Measurements from ENCODE around the gene WDR19.

WDR19 gene

DNA sequence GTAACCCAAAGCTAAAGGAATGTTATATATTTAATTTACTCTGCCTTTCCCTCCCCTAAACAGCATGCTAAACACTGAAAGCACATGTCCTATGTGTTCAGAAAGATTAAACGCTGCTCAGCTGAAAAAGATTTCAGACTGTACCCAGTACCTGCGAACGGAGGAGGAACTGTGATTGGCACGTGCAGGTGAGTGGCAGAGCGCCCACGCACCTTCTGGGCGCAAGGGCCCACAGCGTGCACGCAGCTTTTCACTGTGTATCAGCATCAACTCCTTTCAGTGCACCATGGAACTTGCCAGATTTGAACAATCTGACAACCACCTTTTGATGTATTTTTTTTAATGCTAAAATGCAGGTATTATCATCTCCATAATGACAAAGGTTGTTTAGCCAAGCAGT lies 96.1 kb downstream of the WDR19 start:
- no peak overlapping the region for H3K4me3 ChIP-seq (ENCODE audit: low read length)
- TF ChIP-seq, protein P1, sequence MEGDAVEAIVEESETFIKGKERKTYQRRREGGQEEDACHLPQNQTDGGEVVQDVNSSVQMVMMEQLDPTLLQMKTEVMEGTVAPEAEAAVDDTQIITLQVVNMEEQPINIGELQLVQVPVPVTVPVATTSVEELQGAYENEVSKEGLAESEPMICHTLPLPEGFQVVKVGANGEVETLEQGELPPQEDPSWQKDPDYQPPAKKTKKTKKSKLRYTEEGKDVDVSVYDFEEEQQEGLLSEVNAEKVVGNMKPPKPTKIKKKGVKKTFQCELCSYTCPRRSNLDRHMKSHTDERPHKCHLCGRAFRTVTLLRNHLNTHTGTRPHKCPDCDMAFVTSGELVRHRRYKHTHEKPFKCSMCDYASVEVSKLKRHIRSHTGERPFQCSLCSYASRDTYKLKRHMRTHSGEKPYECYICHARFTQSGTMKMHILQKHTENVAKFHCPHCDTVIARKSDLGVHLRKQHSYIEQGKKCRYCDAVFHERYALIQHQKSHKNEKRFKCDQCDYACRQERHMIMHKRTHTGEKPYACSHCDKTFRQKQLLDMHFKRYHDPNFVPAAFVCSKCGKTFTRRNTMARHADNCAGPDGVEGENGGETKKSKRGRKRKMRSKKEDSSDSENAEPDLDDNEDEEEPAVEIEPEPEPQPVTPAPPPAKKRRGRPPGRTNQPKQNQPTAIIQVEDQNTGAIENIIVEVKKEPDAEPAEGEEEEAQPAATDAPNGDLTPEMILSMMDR (conservative IDR thresholded peaks at IDR 0.05; ENCODE audit: low read depth, low read length) = no peak
- DNase-seq (ENCODE audit: low read depth) = no peak

DNA sequence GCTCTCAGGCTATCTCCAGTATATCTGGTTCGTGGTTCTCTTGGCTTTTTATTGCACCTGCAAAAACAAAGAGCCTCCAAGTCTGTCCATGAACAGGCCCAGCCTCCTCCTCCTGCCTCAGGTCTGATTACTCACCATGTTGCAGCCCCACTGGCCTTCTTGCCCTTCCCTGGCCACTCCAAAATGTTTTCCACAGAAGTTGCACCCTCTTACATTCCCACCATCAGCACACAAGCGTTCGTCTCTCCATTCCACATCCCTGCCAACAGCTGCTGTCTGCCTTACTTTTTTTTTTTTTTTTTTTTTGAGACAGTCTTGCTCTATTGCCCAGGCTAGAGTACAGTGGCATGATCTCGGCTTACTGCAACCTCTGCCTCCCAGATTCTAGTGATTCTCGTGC lies 97.1 kb downstream of the WDR19 start:
- DNase-seq (ENCODE audit: low read depth) = no peak
- TF ChIP-seq, protein P1 (conservative IDR thresholded peaks at IDR 0.05; ENCODE audit: low read depth, low read length) = no peak
- no peak overlapping the region for H3K4me3 ChIP-seq (ENCODE audit: low read length)

DNA sequence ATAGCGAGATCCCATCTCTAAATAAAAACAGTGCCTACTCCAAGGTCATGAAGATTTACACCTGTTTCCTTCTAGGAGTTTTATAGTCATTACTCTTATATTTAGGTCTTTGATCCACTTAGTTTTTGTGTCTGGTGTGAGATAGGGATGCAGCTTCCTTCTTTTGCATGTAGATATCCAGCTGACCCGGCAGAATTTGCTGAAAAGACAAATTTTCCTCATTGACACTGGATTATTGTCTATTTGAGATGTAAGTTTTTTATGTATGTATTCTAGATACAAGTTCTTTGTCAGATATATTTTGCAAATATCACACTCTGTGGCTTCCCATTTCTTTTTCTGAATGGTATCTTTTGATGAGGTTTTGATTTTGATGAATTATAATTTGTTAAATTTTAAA lies 98.4 kb downstream of the WDR19 start:
- no peak overlapping the region for H3K4me3 ChIP-seq (ENCODE audit: low read length)
- TF ChIP-seq, protein P1 (conservative IDR thresholded peaks at IDR 0.05; ENCODE audit: low read depth, low read length) = no peak
- DNase-seq (ENCODE audit: low read depth) = no peak

DNA sequence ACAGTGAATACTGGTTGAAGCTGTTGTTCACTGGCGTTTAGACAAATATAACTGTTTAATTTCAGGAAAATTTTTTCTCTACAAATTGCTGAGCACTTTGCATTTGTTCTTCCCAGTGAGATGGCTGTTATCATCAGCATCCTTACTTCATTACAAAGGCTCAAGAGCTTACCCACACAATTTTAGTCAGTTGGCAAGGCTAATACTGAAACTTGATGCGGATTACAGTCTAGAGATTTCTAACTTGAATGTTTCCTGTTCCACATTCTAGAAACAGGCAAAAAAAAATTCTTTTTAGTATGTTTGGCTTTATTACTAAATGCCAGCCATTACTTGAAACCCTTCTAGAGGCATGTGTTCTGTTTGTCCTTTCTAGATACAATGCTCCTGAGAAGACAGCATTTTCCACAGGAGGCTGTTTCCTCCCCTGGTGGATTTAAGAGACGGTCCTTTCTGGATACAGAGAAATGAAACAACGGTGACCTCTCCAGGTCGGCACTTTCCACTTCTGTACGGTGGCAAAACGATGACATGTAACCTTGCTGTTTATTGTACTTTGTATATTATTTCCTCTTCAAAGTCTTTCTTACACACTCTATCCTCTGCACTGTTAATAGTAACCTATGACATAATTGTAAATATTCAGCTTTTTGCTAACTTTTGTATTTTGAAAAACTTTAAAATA lies 102.9 kb downstream of the WDR19 start:
- DNase-seq (ENCODE audit: low read depth) = no peak
- TF ChIP-seq, protein P1 (conservative IDR thresholded peaks at IDR 0.05; ENCODE audit: low read depth, low read length) = no peak
- no peak overlapping the region for H3K4me3 ChIP-seq (ENCODE audit: low read length)

DNA sequence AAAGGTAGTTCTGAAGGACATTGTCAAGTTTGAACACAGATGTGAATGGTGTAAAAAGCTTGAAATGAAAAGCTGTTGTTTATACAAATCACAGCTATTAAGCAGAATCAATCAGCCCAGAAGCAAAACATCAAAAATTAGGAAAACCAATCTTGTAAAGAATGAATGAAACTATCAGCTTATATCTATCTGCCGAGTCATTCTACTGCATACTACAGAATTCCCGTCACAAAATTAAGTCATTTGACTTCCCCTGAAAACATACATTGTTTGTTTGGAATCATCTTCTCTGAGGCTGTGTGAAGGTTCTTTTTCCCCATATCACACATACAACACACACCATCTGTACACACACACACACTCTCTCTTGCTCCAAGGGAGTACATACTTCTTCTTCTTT lies 103.5 kb downstream of the WDR19 start:
- no peak overlapping the region for H3K4me3 ChIP-seq (ENCODE audit: low read length)
- no peak for DNase-seq (ENCODE audit: low read depth)
- TF ChIP-seq, protein P1 (conservative IDR thresholded peaks at IDR 0.05; ENCODE audit: low read depth, low read length) = no peak

DNA sequence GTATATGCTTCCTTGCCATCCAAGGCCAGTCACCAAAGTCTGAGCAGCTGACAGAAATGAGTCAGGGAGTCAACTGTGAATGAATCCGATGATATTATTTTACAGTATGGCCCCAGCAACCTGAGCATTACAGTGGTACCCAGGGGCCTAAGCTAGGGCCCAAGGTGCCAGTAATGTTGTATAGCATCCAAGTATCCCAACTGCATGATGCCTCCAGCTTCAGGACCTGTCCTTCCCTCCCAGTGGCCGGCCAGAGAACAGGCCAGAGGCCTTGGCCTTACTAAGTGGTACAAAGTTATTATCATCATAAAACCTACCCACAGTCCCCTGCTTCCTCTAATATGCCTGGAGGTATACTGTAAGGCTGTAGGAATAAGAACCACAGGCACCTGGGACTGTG lies 103.9 kb downstream of the WDR19 start:
- DNase-seq (ENCODE audit: low read depth) = no peak
- TF ChIP-seq, protein P1 (conservative IDR thresholded peaks at IDR 0.05; ENCODE audit: low read depth, low read length) = no peak
- no peak overlapping the region for H3K4me3 ChIP-seq (ENCODE audit: low read length)

DNA sequence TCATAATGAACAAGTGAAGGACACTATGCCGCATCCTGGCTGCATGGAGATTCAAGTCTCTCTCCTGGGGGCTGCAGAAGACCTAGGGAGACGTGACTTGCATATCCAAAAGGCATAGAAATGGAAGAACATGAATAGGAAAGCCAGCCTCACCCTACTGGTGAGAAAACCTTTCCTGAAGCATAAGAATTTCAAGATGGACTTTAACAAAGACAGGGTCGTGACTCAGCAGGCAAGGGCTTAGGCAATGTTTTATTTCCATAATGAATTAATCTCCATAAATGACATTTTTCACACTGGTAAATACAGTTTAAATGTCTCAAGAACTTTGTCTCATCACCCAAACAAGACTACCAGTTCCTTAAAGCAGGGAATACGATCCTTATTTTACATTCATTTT lies 104.9 kb downstream of the WDR19 start:
- H3K4me3 ChIP-seq (ENCODE audit: low read length) = no peak overlapping the region
- DNase-seq (ENCODE audit: low read depth) = no peak
- TF ChIP-seq, protein P1 (conservative IDR thresholded peaks at IDR 0.05; ENCODE audit: low read depth, low read length) = no peak

Data from retinal pigment epithelial cell (primary cell).